HUES48 (cell line): Measurements from ENCODE around the gene ZMYND11.

ENCODE experiments used
- H3K27ac ChIP-seq: one replicate; pipeline ENCODE4 v1.7.0; 2013; ENCODE audit warnings: low read depth, low read length, inconsistent platforms
- H3K27me3 ChIP-seq: 2 replicates; pipeline ENCODE4 v1.6.1; 2013; ENCODE audit warnings: mild to moderate bottlenecking, low read length; ENCODE audit not compliant: control insufficient read depth, insufficient read depth
- H3K36me3 ChIP-seq: 2 replicates; pipeline ENCODE4 v1.6.1; 2013; ENCODE audit warnings: low read length; ENCODE audit not compliant: control insufficient read depth, insufficient read depth
- H3K4me1 ChIP-seq: 2 replicates; pipeline ENCODE4 v1.6.1; 2013; ENCODE audit warnings: mild to moderate bottlenecking, low read length; ENCODE audit not compliant: control insufficient read depth, insufficient read depth
- H3K4me3 ChIP-seq: 2 replicates; pipeline ENCODE4 v1.5.1; 2013; ENCODE audit warnings: mild to moderate bottlenecking, low read depth, low read length
- H3K9ac ChIP-seq: 2 replicates; pipeline ENCODE4 v1.6.1; 2013; ENCODE audit warnings: mild to moderate bottlenecking, low read depth, low read length, moderate library complexity
- H3K9me3 ChIP-seq: 2 replicates; pipeline ENCODE4 v1.6.1; 2013; ENCODE audit warnings: low read length; ENCODE audit not compliant: control insufficient read depth, insufficient read depth

Gene ZMYND11

DNA sequence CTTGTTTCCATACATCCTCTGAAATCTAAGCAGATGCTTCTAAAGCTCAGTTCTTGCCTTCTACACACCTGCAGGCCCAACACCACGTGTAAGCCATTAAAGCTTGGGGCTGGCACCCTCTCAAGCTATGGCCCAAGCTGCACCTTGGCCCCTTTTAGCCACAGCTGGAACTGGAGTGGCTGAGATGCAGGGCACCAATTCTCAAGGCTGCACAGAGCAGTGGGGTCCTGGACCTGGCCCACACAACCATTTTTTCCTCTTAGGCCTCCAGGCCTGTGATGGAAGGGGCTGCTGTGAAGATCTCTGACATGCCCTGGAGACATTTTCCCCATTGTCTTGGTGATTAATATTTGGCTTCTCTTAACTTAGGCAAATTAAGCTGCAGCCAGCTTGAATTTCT lies 38.8 kb upstream of the ZMYND11 start:
- no peaks in the 10 kb centered on the region for H3K27me3 ChIP-seq
- no peaks in the 10 kb centered on the region for H3K36me3 ChIP-seq
- no peak overlapping the region for H3K27ac ChIP-seq
- no peak overlapping the region for H3K9ac ChIP-seq
- H3K9me3 ChIP-seq: peaks cover 41% of the 10 kb centered on the region
- H3K4me1 ChIP-seq: no peaks in the 10 kb centered on the region
- H3K4me3 ChIP-seq: no peak overlapping the region

DNA sequence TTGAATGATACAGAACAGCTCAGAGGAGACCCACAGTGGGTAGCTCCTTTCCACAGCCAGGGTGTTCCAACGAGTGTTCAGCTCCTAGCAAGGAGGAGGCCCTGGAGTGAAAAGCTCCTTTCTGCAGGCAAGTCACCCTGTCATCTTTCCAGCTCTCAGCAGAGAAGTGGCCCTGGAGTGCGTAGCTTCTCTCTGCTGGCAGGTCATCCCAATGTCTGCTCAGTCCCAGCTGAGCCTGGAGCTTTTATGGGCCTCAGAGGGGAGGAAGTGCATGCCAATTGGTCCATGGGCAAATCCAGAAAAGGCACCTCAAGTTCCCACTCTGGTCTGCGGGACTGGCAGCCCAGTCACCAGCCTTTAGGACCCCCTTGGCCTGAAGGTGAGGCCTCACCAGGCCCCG lies 30.8 kb upstream of the ZMYND11 start:
- Histone ChIP-seq H3K27ac (no peak overlapping the region), H3K9ac (no peak overlapping the region), H3K27me3 (no peaks in the 10 kb centered on the region), H3K4me3 (no peak overlapping the region), H3K4me1 (no peaks in the 10 kb centered on the region), H3K9me3 (peaks cover 20% of the 10 kb centered on the region), H3K36me3 (no peaks in the 10 kb centered on the region)

DNA sequence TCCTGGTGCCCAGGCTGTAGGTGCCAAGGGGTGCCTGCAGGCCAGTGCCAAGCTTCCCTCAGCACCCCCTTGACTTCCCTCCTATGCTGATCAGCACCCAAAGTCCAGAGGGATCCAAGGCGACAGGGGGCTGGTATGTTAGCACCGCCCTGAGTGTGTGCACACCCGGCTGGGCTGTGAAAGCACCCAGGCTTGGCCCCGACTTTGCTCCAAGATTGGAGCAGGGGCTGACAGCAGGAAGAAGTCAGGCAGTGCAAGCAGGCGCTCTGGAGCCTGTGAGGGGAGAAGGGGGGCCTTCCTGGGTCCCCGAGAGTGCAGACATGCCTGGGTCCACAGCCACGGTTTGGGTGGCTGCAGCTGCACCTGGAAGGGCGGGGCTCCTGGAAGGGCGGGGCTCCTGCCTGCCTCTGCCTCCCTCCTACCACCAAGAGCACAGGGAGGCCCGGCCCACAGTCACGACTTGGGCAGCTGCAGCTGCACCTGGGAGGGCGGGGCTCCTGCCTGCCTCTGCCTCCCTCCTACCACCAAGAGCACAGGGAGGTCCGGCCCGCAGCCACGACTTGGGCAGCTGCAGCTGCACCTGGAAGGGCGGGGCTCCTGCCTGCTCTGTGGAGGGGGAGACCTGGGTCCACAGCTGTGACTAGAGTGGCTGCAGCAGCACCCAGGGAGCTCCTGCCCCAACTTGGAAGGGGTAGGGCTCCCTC lies 30.2 kb upstream of the ZMYND11 start:
- H3K36me3 ChIP-seq: no peaks in the 10 kb centered on the region
- H3K27me3 ChIP-seq: no peaks in the 10 kb centered on the region
- H3K9me3 ChIP-seq: peaks cover 18% of the 10 kb centered on the region
- H3K4me1 ChIP-seq: no peaks in the 10 kb centered on the region
- no peak overlapping the region for H3K27ac ChIP-seq
- no peak overlapping the region for H3K9ac ChIP-seq
- H3K4me3 ChIP-seq: no peak overlapping the region

- H3K27ac ChIP-seq: no peak overlapping the region
- no peaks in the 10 kb centered on the region for H3K4me1 ChIP-seq
- H3K27me3 ChIP-seq: no peaks in the 10 kb centered on the region
- no peaks in the 10 kb centered on the region for H3K36me3 ChIP-seq
- H3K4me3 ChIP-seq: no peak overlapping the region
- peaks cover 16% of the 10 kb centered on the region for H3K9me3 ChIP-seq
- H3K9ac ChIP-seq: no peak overlapping the region
Measured at GRCh38 chr10:105806-106205, 29.4 kb upstream of the ZMYND11 start.

DNA sequence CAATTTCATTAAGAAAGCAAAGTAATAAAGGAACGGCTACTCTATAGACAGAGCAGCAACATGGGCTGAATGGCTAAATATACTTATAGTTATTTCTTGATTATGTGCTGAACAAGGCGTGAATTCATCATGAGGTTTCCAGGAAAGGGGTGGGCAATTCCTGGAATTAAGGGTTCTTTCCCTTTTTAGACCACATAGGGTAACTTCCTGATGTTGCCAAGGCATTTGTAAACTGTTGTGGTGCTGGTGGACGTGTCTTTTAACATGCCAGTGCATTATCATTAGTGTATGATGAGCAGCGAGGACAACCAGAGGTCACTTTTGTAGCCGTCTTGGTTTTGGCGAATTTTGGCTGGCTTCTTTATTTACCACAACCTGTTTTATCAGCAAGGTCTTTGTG lies 28.5 kb upstream of the ZMYND11 start:
- H3K27me3 ChIP-seq: no peaks in the 10 kb centered on the region
- no peak overlapping the region for H3K27ac ChIP-seq
- H3K4me1 ChIP-seq: no peaks in the 10 kb centered on the region
- H3K4me3 ChIP-seq: no peak overlapping the region
- no peaks in the 10 kb centered on the region for H3K36me3 ChIP-seq
- H3K9ac ChIP-seq: no peak overlapping the region
- peaks cover 10% of the 10 kb centered on the region; the same call in 1 of the 2 replicates for H3K9me3 ChIP-seq

- Histone ChIP-seq H3K27ac (no peak overlapping the region), H3K9ac (no peak overlapping the region), H3K4me3 (no peak overlapping the region), H3K4me1 (no peaks in the 10 kb centered on the region), H3K9me3 (no peaks in the 10 kb centered on the region; the same call in 1 of the 2 replicates), H3K27me3 (no peaks in the 10 kb centered on the region), H3K36me3 (no peaks in the 10 kb centered on the region)
Measured at GRCh38 chr10:112246-112645, 23.0 kb upstream of the ZMYND11 start.

GRCh38 chr10:124874-125273 lies 10.4 kb upstream of the ZMYND11 start:
- no peak overlapping the region for H3K9ac ChIP-seq
- no peaks in the 10 kb centered on the region for H3K27me3 ChIP-seq
- no peak overlapping the region for H3K4me3 ChIP-seq
- H3K36me3 ChIP-seq: no peaks in the 10 kb centered on the region
- H3K27ac ChIP-seq: no peak overlapping the region
- no peaks in the 10 kb centered on the region for H3K4me1 ChIP-seq
- H3K9me3 ChIP-seq: no peaks in the 10 kb centered on the region; the same call in none of the 2 replicates

GRCh38 chr10:127612-128432 lies 7.4 kb upstream of the ZMYND11 start:
- Histone ChIP-seq H3K9me3 (no peaks in the 10 kb centered on the region; the same call in 1 of the 2 replicates), H3K36me3 (no peaks in the 10 kb centered on the region), H3K4me3 (no peak overlapping the region), H3K27ac (no peak overlapping the region), H3K4me1 (peaks cover 6% of the 10 kb centered on the region), H3K9ac (no peak overlapping the region), H3K27me3 (peaks cover 7% of the 10 kb centered on the region)

GRCh38 chr10:129810-130209 lies 5.4 kb upstream of the ZMYND11 start:
- H3K4me3 ChIP-seq: no peak overlapping the region
- H3K27ac ChIP-seq: no peak overlapping the region
- no peaks in the 10 kb centered on the region for H3K9me3 ChIP-seq
- H3K9ac ChIP-seq: no peak overlapping the region
- H3K27me3 ChIP-seq: peaks cover 25% of the 10 kb centered on the region
- H3K4me1 ChIP-seq: peaks cover 12% of the 10 kb centered on the region
- no peaks in the 10 kb centered on the region for H3K36me3 ChIP-seq

- Histone ChIP-seq H3K9ac (no peak overlapping the region), H3K4me1 (peaks cover 21% of the 10 kb centered on the region), H3K9me3 (no peaks in the 10 kb centered on the region), H3K27me3 (peaks cover 25% of the 10 kb centered on the region), H3K36me3 (no peaks in the 10 kb centered on the region), H3K4me3 (peak overlapping the region; percentile 66), H3K27ac (peak overlapping the region; percentile 43)
Measured at GRCh38 chr10:132946-133898, 2.0 kb upstream of the ZMYND11 start.
